SJSA1 (cell line): ENCODE results near the gene KPNA3. TPM values are rescaled to one million over a fixed set of nuclear protein-coding genes. Genes with fewer than 3 reads are reported as not detected.
A peak's percentile ranks its signal among the peaks of the same experiment; 100 is the strongest.
"Not testable (repeated sequence)": the region's sequence is repeated elsewhere in the genome, so short reads cannot be mapped to it uniquely, and the experiment has no call there.

Source experiments
- DNase-seq, 2 experiments: peaks; one replicate each; pipeline ENCODE4 v3.0.0-alpha.2; 2015 to 2020; ENCODE audit warnings: low spot score in 2 of 2, low read depth in 1 of 2
- H3K27ac ChIP-seq: fragments of 250-450 bp; sonication (Bioruptor Pico); 2 replicates; pipeline ENCODE4 v1.5.1; 2020; ENCODE audit warnings: mild to moderate bottlenecking, moderate library complexity
- H3K27me3 ChIP-seq: fragments of 250-450 bp; sonication (Bioruptor Pico); replicated peaks from 2 replicates; pipeline ENCODE4 v1.5.1; 2020; ENCODE audit warnings: mild to moderate bottlenecking, moderate library complexity
- H3K36me3 ChIP-seq: fragments of 250-450 bp; sonication (Bioruptor Pico); 2 replicates; pipeline ENCODE4 v1.5.1; 2020; ENCODE audit warnings: mild to moderate bottlenecking
- H3K4me1 ChIP-seq: fragments of 250-450 bp; sonication (Bioruptor Pico); replicated peaks from 2 replicates; pipeline ENCODE4 v1.6.1; 2021; ENCODE audit warnings: mild to moderate bottlenecking
- H3K4me3 ChIP-seq: fragments of 250-450 bp; sonication (Bioruptor Pico); 2 replicates; pipeline ENCODE4 v1.5.1; 2020; ENCODE audit warnings: mild to moderate bottlenecking
- H3K9me3 ChIP-seq: fragments of 250-450 bp; sonication (Bioruptor Pico); replicated peaks from 2 replicates; pipeline ENCODE4 v1.5.1; 2020; ENCODE audit warnings: mild to moderate bottlenecking
- total RNA-seq: library from RNA; depleted of rRNA; stranded (reverse); fragments of >200 nt; shearing (Covaris generic); gene quantifications from 2 replicates; pipeline ENCODE4 v1.2.3, GENCODE V29; 2014

KPNA3 gene
- total RNA-seq, 1 experiment from 2014 or later, result 41.1 TPM

GRCh38 chr13:49820591-49821215 is 28.2 kb upstream of the KPNA3 start:
- H3K27ac ChIP-seq, result no peak overlapping the region
- H3K4me1 ChIP-seq, result peaks cover 3% of the 10 kb centered on the region; the same call in 1 of the 2 replicates
- H3K4me3 ChIP-seq, result no peak overlapping the region
- no peak for DNase-seq
- H3K36me3 ChIP-seq, result no peaks in the 10 kb centered on the region
- H3K9me3 ChIP-seq, result no peaks in the 10 kb centered on the region
- no peaks in the 10 kb centered on the region for H3K27me3 ChIP-seq

- H3K4me3 ChIP-seq, H3K36me3 ChIP-seq, DNase-seq, H3K27me3 ChIP-seq, H3K27ac ChIP-seq, H3K4me1 ChIP-seq, H3K9me3 ChIP-seq: not testable (repeated sequence)
These were observed 23.6 kb upstream of the KPNA3 start for GRCh38 chr13:49816047-49816446.

GRCh38 chr13:49814551-49815270 is 22.2 kb upstream of the KPNA3 start:
- Histone ChIP-seq H3K4me3 (no peak overlapping the region), H3K27me3 (no peaks in the 10 kb centered on the region), H3K27ac (no peak overlapping the region), H3K9me3 (no peaks in the 10 kb centered on the region), H3K4me1 (peaks cover 5% of the 10 kb centered on the region; the same call in 1 of the 2 replicates), H3K36me3 (no peaks in the 10 kb centered on the region)
- DNase-seq, result no peak

GRCh38 chr13:49812812-49813211 is 20.3 kb upstream of the KPNA3 start:
- H3K27ac ChIP-seq, result no peak overlapping the region
- H3K4me1 ChIP-seq, result peaks cover 5% of the 10 kb centered on the region; the same call in 1 of the 2 replicates
- DNase-seq, result no peak
- H3K36me3 ChIP-seq, result no peaks in the 10 kb centered on the region
- no peaks in the 10 kb centered on the region for H3K27me3 ChIP-seq
- no peaks in the 10 kb centered on the region for H3K9me3 ChIP-seq
- H3K4me3 ChIP-seq, result no peak overlapping the region

- H3K27me3 ChIP-seq, result no peaks in the 10 kb centered on the region
- H3K36me3 ChIP-seq, result no peaks in the 10 kb centered on the region
- no peaks in the 10 kb centered on the region for H3K9me3 ChIP-seq
- peaks cover 5% of the 10 kb centered on the region; the same call in 1 of the 2 replicates for H3K4me1 ChIP-seq
- DNase-seq, result no peak
- H3K27ac ChIP-seq, result no peak overlapping the region
- no peak overlapping the region for H3K4me3 ChIP-seq
These were observed 19.0 kb upstream of the KPNA3 start for GRCh38 chr13:49811527-49811908.

GRCh38 chr13:49810567-49811526 is 18.4 kb upstream of the KPNA3 start:
- no peaks in the 10 kb centered on the region for H3K27me3 ChIP-seq
- DNase-seq, result no peak
- H3K36me3 ChIP-seq, result no peaks in the 10 kb centered on the region
- H3K9me3 ChIP-seq, result no peaks in the 10 kb centered on the region
- peaks cover 5% of the 10 kb centered on the region; the same call in 1 of the 2 replicates for H3K4me1 ChIP-seq
- H3K27ac ChIP-seq, result no peak overlapping the region
- no peak overlapping the region for H3K4me3 ChIP-seq

GRCh38 chr13:49807681-49808080 is 15.2 kb upstream of the KPNA3 start:
- Histone ChIP-seq H3K27ac (no peak overlapping the region), H3K36me3 (no peaks in the 10 kb centered on the region), H3K4me1 (no peaks in the 10 kb centered on the region), H3K4me3 (no peak overlapping the region), H3K27me3 (no peaks in the 10 kb centered on the region), H3K9me3 (no peaks in the 10 kb centered on the region)
- no peak for DNase-seq

GRCh38 chr13:49806126-49806536 is 13.6 kb upstream of the KPNA3 start:
- H3K4me3 ChIP-seq, result no peak overlapping the region
- H3K4me1 ChIP-seq, result no peaks in the 10 kb centered on the region
- no peak overlapping the region for H3K27ac ChIP-seq
- no peaks in the 10 kb centered on the region for H3K36me3 ChIP-seq
- H3K9me3 ChIP-seq, result no peaks in the 10 kb centered on the region
- H3K27me3 ChIP-seq, result no peaks in the 10 kb centered on the region
- DNase-seq, result no peak

GRCh38 chr13:49803047-49803446 is 10.6 kb upstream of the KPNA3 start:
- H3K9me3 ChIP-seq, DNase-seq, H3K36me3 ChIP-seq, H3K27me3 ChIP-seq, H3K4me1 ChIP-seq, H3K27ac ChIP-seq, H3K4me3 ChIP-seq: not testable (repeated sequence)

- H3K36me3 ChIP-seq, result no peaks in the 10 kb centered on the region
- no peaks in the 10 kb centered on the region for H3K4me1 ChIP-seq
- DNase-seq, result no peak
- no peaks in the 10 kb centered on the region for H3K9me3 ChIP-seq
- H3K4me3 ChIP-seq, result no peak overlapping the region
- no peaks in the 10 kb centered on the region for H3K27me3 ChIP-seq
- no peak overlapping the region for H3K27ac ChIP-seq
These were observed 9.9 kb upstream of the KPNA3 start for GRCh38 chr13:49802426-49802825.

- Histone ChIP-seq H3K36me3 (peaks cover 20% of the 10 kb centered on the region), H3K27ac (peak overlapping the region; percentile 76), H3K4me1 (peaks cover 11% of the 10 kb centered on the region; the same call in 1 of the 2 replicates), H3K27me3 (no peaks in the 10 kb centered on the region), H3K9me3 (0 out of 2 replicates have a peak, but pooled peaks cover 4% of the 10 kb centered on the region), H3K4me3 (peak overlapping the region; percentile 99)
- peak; percentile 47 to 58 for DNase-seq
These were observed 552 bp downstream of the KPNA3 start for GRCh38 chr13:49791711-49792549.

- no peak for DNase-seq
- Histone ChIP-seq H3K36me3 (peaks cover 22% of the 10 kb centered on the region), H3K27me3 (no peaks in the 10 kb centered on the region), H3K4me1 (peaks cover 11% of the 10 kb centered on the region; the same call in 1 of the 2 replicates), H3K4me3 (peak overlapping the region; percentile 99), H3K9me3 (0 out of 2 replicates have a peak, but pooled peaks cover 4% of the 10 kb centered on the region), H3K27ac (peak overlapping the region; percentile 76; the same call in 1 of the 2 replicates)
These were observed 1.2 kb downstream of the KPNA3 start for GRCh38 chr13:49791315-49791710.

- Histone ChIP-seq H3K9me3 (0 out of 2 replicates have a peak, but pooled peaks cover 4% of the 10 kb centered on the region), H3K4me1 (peaks cover 11% of the 10 kb centered on the region; the same call in 1 of the 2 replicates), H3K27me3 (no peaks in the 10 kb centered on the region), H3K27ac (no peak overlapping the region), H3K36me3 (peaks cover 22% of the 10 kb centered on the region), H3K4me3 (no peak overlapping the region)
- DNase-seq, result no peak
These were observed 2.5 kb downstream of the KPNA3 start for GRCh38 chr13:49789968-49790367.
